Inflammatory macrophage treated with lipopolysaccharide for 1 hour (primary cell): Measurements from ENCODE around the gene HHIPL1.

Experiments used
- DNase-seq, 2 donors: peaks; one replicate each; pipeline ENCODE4 v3.0.0-alpha.2; 2020 to 2022

HHIPL1 gene

DNA sequence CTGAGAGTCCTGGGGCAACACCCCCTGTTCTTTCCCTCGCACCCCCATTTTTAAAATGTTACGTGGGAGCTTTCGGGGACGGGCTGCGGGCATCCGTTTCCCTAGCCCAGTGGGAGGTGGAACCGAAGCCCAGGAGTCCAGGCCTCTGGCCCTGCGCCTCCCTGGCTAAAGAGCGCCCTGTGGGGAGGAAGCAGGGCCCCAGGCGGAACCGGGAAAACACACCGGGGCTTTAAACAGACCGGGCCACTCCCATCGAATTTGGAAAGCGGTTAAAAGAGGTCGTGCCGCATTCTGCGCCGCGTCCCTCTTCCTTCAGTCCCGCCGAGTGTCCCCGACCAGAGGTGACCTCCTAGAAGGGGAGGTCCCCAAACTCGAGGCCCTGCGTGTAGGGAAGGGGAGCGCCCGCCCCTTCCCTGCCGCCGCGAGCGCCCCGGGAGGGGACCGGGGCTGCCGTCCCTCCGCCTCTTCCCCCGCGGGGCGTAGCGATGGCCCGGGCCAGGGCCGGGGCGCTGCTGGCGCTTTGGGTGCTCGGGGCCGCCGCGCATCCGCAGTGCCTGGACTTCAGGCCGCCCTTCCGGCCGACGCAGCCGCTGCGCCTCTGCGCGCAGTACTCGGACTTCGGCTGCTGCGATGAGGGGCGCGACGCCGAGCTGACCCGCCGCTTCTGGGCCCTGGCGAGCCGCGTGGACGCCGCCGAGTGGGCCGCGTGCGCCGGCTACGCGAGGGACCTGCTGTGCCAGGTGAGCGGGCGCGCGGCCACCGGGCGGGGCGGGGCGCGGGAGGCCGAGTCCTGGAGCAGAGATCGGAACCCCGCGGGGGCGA lies at the start of gene HHIPL1:
TSS of gene HHIPL1 (plus strand) at position 407 of the 822 bp plus-strand sequence. CDS start at position 486, 79 bp downstream.
- DNase-seq, result peak in 1 of 2 donors; percentile 1

DNA sequence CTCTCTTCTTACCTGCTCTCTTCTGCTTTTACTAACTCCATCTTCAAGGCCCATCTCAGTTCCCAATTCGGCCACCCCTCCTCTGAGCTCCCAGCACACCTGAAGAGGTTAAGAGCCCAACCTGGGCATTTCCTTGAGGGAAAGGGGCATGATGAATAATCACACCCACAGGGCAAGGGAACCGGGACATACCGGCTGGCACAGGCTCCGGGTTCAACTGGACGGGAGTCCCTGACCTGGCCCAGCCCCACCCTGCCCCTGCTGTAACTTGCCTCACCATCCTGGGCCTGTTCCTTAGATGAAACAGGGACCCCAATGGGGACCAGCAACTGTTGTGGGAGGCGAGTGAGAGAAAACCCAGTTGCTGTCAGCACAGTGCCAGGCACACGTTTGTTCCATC lies 49.4 kb upstream of the HHIPL1 start:
- DNase-seq, result no peak

DNA sequence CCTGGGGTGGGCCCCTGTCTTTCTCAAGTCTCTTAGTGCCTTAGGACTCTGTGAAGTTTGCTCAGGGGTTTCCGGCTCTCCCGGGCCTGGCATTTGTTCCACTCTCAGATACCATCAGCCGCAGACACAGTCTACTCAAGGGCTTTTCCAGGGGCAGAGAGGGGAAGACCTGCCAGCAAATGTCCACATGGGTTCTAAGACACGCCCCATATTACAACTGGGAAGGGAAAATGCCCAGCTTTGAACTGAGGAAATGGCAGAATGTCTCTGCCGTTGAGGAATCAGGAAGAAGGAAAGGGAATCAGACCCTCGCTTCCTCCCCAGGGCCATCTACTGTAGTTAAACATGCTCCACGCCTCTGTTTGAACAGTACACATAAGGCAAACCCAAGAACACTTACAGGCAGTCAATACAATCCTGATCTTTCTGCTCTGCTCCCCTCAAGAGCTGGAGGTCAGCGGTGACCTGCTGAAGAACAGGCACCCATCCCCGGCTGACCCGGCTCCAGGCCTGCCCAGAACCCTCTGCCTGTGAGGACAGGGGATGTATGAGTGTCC lies 48.8 kb upstream of the HHIPL1 start:
- no peak for DNase-seq

DNA sequence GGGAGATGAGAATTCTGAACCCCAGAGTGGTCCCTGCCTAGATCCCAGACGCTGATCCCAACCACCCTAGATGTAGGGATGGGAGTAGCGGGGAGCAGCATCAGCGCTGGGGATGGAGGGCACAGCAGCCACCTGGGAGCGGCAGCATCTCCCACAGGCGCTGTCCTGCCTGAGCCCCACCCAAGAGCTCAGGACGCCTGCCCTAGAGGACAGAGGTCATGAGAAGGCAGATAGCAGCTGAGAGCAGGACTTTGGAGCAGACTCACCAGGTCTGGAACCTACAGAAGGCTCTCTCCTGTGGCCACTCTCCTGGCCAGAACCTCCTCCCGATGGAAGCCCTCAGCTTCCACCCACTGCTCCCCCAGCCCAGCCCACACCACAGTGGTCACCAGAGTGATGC lies 48.2 kb upstream of the HHIPL1 start:
- DNase-seq, result no peak

DNA sequence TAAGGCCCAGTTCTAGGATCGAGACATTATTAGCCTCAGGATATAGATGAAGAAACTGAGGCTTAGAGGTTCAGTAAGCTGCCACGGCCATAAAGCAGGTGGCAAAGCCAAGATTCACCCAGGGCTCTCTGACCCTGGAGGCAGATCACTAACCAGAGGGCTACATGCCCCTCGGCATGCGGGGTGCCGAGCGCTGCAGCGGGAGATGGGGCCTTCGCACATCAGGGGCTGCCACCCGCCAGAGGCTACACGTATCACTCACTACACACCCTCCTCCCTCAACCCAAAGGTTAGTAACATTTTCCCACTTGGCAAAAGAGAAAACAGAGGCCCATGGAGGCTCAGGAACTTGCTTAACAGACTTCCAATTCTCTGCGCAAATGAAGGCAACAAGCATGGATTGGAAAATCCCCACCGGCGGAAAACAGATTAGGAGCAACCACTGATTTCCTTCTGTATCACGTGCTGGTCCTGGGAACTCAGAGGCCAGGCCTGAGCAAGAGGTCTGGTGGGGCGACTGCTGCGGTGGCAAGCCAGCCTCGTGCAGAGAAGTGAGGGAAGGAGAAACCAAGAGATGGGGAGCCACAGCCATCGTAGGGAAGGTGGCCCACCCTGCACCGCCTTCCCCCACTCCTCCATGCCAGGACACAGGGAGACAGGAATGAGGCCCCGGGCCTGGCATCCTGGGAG lies 46.9 kb upstream of the HHIPL1 start:
- DNase-seq, result no peak

DNA sequence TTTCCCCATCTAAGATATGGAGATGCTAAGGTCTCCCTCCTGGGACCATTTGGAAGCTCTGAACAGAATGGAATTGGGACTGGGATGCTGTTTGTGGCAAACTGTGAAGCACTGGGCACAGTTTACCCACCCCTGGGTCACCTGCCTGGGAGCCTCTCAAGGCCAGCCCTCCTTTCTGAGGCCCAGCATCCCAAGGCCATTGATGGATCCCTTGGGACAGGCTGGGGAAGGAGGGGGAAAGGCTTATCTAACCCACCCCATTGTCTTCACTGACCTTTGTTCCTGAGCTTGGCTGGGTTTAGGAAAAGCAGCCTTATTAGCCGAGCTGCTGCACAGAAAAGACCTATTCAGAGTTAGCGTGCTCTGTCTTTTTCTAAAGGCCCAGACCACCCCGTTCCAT lies 46.2 kb upstream of the HHIPL1 start:
- no peak for DNase-seq

DNA sequence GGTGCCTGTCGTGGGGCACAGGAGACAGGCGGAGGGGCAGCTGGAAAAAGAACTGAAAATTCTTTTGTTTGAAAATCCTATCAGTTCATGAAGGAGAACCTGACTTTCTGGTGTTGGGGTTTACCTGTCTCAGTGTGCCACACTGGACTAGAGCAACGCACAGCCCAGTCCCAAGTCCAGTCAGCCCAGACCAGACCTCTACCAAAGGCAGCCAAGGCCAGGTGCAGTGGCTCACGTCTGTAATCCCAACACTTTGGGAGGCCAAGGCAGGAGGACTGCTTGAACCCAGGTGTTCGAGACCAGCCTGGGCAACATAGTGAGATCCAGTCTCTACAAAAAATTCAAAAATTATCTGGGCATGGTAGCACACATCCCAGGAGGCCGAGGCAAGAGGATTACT lies 45.5 kb upstream of the HHIPL1 start:
- DNase-seq, result no peak

DNA sequence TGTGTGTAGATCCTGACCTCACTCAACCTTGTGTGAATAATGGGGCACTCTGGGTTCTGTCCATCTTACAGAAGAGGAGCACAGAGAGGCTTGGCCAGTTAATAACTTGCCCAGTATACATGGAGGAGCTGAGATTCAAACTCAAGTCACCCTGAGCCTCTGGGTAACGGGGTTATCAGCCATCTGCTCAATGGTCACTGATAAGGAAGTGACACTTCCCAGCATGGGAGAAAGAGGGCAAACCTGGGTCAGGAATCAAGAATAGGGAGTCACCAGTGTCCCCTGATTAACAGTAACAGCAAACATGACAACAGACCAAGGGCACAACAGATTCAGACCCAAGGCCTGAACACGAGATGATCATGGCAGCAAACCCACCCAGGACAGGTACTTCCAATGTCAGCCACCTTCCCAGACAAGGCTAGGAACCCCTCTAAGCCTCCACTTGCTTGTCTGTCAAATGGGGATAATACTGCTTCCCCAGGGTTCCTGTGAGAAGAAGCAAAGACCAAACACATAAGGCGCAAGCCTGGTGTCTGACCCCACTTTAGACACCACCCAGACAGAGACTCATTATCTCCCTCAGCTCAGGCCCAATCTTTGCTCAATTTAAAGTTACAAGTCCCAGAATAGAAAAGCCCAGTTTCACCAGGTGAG lies 44.6 kb upstream of the HHIPL1 start:
- no peak for DNase-seq

DNA sequence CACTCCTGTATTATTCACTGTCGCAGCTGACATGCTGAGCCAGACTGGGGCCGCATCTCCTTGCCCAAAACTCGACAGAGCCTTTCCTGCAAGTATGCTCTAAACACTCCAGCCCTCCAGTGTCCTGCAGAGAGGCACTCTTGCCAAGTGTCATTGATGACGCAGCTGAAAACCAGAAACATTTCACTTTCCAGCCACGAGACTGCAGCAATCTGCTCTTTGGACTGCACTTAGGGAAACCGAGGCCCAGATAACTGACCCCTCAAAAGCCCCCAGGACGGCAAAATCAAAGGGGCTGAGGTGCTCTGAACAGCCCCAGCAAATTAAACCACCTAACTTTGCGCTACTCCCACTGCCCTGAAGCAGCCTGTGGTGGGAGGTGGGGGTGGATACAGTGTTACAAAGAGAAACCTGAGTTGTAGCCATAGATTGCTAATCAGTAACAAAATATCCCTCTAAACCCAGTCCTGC lies 43.5 kb upstream of the HHIPL1 start:
- no peak for DNase-seq

DNA sequence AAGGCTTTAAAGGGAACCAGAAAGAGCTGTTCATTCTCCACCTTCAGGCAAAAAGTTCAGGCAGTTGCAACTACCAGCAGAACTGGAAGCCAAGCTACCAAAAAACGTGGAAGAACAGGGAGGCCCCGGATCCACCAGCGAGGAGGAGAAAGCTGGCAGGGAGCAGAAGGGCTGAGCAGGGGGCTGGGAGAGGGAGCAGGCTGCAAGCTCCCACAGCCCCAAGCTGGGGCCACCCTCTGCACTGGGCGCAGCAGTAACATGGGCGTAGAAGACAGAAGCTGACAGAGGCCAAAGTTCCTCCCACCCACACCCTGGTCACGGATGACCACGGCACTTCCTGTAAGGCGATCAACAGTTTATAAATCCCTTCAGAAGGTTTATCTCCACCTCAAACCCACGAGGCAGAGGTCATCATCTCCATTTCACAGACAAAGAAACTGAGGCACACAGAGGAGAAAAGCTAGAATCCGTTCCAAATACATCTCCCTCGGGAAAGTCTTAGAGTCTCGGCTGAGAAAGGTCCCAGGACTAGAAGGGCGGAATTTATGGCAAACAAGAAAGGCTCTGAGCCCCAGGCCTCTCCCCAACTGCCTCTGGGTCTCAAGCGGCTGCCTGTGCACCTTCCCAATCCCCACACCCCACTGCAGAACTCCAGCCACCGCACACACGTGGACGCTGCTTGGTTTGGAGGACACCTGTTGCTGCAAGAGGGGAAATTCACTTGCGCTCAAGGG lies 42.7 kb upstream of the HHIPL1 start:
- peak; percentile 44 to 49 for DNase-seq

DNA sequence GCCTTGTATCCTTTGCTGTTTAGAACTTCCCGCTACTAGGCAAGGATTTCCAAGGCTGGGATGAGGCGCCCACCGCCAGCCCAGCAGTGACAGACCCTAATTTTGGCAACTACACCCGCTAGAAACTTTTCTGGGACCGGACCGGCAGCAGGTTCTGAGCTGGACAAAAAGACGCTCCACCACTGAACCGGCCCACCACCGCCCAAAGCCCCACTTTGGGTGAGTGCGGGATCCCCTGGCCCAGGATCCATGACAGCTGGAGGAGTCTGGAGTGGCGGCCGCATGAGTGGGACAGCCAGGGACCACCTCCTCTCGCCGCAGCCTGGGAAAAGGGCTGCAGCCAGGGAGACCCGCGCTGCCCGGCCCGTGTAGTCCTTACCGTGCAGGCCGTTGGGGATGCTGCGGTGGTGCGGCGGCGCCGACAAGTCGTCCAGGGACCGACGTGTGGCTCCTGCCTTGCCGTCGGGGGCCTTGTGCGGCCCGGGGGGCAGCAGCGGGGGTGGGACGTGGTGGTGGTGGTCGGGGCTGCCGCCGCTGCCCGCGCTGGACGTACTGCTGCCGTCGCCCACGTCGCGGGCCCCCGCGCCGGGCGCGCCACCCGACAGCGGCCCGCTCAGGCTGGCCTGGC lies 42.0 kb upstream of the HHIPL1 start:
- no peak for DNase-seq

DNA sequence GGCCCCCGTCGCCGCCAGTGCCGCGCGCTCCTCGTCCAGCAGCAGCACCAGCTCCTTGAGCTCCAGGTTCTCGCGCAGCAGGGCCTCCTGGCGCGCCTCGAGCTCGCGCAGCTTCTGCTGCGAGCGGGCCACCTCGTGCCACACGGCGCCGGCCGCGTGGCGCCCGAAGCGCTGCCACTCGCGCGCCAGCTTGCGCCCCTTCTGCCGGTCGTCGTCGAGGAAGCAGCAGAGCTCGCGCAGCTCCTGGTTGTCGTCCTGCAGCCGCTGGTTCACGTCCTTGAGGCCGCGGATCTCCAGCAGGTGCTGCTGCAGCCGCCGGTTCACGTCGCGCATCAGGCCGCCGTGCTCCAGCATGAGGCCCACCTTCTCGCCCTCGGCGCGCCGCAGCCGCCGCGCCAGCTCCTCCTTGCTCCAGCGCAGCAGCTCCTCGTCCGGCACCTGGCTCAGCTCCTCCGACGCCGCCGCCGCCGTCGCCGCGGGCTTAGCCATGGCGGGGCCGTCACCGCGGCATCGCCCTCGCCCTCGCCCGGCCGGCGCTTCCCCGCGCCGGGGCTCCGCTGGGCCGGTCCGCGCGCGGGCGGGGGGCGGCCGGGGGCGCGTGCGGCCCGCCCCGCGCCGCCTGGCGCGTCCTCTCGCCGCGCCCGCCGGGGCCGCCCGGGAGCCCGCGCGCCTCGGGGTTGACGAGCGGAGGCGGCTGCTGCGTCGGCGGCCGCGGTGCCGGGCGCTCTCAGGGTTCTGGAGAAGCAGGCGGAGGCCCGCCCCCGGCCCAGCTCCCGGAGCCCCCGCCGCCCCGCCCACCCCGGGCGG lies 41.3 kb upstream of the HHIPL1 start, which contains the start of gene CCDC85C:
TSS of gene CCDC85C (minus strand) at position 737 of the 807 bp plus-strand sequence. CDS start at position 489, 248 bp downstream.
- no peak for DNase-seq

DNA sequence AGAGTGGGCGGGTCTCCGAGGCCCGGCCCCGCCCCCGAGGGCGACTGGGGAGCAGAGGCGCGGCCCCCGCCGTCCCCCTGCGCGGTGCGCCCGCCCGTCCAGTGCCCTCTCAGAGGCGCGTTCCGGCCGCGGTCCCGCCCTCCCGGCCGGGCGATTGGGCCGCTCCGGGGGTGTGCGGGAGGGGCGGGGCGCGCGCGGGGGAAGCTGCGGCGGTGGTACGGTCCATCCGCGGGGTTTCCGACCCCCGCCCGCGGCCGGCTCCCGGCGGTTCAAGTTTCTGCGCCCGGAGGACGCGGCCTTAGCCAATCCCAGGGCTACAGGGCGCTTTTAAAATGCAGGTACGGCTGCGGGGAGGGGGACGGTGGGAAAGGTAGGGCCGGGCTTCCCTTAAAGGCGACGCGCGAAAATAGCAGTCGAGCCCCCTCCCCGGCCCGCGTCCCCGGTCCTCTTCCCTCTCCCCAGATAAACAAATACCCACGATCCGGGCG lies 40.6 kb upstream of the HHIPL1 start:
- peak; percentile 71 to 73 for DNase-seq

DNA sequence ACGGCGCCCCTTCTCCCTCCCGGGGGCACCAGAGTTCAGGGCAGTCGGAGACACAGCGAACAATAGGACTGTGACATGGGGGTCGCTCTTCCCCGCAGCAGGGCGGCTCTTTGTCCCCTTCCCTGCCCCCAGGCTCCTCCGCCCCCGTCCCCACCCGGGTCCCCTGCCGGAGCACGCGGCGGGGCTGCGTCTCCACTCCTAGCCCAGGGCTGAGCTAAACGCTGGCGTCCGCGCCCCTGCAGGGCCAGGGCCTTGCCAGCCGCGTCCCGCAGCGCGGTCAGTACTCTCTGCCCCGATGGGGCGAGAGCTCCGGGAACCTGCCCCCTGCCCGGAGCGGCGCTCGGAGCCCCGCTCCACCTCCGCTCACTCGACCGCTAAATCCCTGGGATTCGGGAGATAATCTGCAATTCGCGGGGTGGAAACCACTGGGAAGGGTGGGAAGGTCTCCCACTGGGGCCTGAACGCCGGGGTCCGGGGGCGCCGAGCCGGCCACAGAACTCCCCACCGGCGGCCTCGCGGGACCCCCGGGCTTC lies 40.1 kb upstream of the HHIPL1 start:
- DNase-seq, result no peak

DNA sequence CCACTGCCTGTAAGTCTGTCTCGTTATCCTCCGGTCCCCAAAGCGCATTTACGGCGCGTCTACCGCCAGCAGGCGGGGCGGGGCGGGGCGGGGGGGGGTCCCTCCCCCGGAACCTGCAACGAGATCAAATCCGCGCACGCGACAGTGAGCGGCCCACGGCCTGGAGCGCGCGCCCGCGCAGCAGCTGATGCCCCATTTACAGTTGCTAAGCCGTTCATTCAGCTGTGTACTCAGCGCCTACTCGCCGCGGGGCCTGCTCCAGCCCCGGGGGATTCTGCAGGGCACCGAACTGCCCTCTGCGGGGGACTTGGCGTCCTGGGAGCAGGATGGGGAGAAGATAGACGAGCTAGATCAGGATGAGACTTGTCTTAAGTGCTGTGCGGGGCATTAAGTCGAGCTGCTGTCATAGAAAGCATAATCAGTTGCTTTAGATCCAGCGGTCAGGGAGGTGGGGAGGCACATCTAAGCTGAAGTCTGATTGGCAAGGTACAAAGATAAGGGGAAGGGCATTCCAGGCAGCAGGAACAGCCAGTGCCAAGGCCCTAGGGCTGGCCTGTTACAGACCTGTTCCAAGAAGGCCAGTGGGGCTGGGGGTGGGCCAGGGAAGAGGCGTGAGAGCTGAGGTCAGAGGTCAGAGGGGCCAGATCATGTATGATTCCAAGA lies 39.5 kb upstream of the HHIPL1 start:
- peak in 1 of 2 donors; percentile 4 for DNase-seq

DNA sequence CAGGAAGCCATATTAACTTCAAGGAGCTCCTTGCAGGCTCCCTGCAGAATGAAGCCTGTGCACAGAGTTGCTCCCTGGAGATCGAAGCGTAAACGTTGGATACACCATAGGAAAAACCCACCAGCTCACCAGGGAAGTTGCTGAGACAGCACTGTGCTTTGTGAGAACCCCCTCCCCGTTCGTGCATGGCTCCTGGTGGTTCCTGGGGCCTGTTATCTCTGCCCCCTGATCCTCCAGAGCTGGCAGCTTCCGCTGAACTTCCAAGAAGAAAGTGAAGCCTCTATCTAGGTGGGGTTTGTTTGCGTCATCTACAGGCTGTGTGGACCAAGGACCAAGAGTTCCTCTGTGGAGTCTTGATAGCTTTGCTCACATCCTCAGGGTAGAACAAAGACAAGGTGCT lies 38.6 kb upstream of the HHIPL1 start:
- no peak for DNase-seq

DNA sequence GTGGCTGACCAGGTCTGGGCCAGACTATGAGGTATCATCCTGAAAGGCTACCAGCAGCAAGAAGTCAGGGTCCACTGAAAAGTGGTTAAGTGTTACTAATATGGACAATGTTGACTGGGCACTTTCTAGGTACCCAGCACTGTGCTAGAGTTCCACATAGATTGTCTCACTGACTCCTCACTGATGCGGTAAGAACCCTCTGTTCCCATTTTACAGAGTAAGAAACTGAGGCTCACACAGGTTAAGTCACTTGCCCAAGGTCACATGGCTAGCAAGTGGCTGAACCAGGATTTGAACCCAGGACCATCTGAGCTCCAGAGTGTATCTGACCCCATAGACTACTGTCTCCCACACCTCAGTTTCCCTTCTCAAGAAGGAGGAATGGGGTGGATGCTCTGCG lies 36.3 kb upstream of the HHIPL1 start:
- DNase-seq, result no peak

DNA sequence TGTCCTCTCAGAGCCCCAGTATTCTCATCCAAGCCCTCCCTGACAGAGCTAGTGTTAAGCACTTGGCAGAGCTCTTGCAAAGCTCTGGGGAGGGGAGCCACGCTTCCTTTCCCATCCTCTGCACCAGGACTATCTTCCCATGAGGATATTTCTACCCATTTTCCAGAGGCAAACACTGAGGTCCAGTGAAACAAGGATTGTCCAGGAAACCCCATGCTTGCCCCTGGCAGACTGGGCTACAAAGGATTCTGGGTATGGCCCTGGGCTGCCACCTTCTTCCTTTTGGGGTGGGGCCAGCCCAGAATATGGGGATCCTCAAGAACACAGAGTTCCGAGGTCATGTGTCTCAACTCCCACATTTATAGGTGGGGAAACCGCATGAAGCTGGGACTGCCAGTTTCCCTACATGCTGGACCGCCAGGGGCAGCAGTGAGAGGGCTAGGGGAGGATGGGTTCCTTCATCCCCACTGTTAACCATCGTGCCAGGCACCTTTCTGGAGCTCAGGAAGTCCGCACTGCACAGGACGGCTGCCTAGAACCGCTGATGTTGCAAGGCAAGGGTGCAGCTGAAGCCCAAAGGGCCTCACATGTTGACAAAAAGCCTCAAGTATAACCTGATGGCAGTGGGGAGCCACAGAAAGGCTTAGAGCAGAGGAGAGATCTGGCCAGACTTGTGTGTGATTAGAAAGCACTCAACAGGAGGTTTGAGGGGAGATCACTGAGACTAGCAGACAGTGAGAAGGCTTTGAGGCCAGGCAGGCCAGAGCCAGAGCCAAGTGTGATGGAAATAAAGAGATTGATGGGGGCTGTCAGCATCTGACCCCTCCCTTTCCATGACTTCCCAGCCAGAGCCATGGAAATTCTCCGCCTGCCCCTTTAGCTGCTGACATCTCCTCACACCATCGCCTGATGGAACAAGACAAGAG lies 35.4 kb upstream of the HHIPL1 start:
- DNase-seq, result peak in 1 of 2 donors; percentile 16

DNA sequence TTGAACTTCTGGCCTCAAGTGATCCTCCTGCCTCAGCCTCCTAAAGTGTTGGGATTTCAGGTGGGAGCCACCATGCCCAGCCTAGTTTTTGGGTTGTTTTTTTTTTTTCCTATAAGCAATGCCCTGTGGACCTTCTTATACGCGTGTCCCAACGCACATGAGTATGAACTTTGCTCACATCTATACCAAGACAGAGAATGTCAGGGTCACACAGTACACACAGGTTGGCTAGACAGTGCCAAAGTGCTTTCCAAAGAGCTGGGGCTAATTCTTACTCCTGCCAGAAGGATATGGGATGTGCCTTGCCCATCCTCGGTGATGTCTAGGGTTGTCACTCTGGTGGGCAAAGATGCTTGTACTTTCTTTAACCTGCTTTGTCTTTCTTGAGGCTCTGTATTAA lies 33.3 kb upstream of the HHIPL1 start:
- DNase-seq, result no peak
